Fibroblast of upper back skin (primary cell): Measurements from ENCODE around the gene DERA.
A peak's percentile ranks its signal among the peaks of the same experiment; 100 is the strongest.
"Not testable (repeated sequence)": the region's sequence is repeated elsewhere in the genome, so short reads cannot be mapped to it uniquely, and the experiment has no call there.

ENCODE experiments used
- DNase-seq: peaks from one replicate; pipeline ENCODE4 v3.0.0-alpha.2; 2013

Gene DERA

DNA sequence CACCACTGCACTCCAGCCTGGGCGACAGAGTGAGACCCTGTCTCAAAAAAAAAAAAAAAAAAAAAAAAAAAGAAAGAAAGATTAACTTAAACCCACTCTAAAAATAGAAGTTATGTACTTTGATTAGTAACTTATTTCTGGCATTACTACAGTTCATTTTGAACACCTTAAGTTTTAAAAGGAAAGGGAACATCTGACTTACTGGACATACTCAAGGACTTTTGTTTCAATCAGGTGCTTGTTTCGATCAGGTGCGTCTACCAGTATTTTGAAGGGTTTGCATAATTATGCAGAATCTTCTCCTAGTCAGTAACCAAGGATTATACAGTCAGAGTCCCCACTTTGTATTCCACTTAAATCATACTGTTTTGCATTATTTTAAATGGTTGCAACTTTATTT, 105.6 kb downstream of the DERA start:
- DNase-seq, result no peak

GRCh38 chr12:16018306-16018705, 107.2 kb downstream of the DERA start:
- DNase-seq, result no peak

- peak; percentile 52 for DNase-seq
These were observed 108.0 kb downstream of the DERA start for GRCh38 chr12:16019136-16019535.

GRCh38 chr12:16020031-16020430, 108.9 kb downstream of the DERA start:
- DNase-seq, result no peak

GRCh38 chr12:16021026-16021425, 109.9 kb downstream of the DERA start:
- no peak for DNase-seq

GRCh38 chr12:16021676-16022075, 110.5 kb downstream of the DERA start:
- DNase-seq, result no peak

DNA sequence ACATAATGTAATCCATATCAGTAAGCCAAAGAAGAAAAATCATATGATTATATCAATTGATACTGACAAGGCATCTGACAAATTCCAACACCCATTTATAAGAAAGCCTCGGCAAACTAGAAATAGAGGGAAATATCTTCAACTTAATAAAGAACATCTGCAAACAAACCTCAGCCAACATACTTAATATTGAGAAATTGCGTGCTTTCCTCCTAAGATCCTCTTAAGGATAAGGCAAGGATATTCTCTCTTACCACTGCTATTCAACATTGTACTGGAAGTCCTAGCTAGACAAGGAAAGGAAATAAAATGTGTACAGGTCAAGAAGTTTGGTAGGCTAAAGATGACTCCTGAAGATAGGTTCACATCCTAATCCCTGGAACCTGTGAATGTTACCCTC, 115.9 kb downstream of the DERA start:
- peak; percentile 61 for DNase-seq

DNA sequence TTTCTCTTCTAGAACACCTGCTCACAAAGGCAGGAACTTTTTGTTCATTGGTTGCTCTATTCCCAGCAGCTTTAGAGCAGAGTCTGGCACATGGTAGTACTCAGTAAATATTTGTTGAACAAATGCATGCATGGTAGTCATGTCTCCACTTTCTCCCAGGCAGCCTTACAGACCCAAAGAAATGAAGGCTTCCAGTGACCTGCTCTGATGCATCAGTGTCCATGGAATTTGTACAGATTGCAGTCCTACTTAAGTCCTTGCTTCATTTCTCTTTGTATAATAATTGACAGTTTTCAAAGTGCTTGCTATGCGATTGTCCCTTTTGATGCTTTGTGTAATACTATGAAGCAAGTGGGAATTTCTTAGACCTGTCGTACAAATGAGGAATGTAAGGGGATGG, 119.6 kb downstream of the DERA start:
- DNase-seq, result no peak

GRCh38 chr12:16034136-16034817, 123.1 kb downstream of the DERA start:
- no peak for DNase-seq

DNA sequence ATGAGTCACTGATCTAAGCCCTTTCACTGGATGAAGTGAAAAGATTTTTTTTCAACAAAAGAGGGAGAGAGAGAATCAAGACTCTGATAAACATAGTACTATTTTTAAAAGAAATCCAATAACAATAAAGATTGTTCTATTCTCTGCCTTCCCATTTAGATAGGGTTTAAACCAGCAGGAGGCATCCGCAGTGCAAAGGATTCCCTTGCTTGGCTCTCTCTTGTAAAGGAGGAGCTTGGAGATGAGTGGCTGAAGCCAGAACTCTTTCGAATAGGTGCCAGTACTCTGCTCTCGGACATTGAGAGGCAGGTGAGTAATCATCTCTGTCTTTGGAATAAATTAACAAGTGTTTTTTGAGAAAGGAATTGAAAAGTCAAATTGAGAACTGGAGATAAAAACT, 124.9 kb downstream of the DERA start:
- no peak for DNase-seq

DNA sequence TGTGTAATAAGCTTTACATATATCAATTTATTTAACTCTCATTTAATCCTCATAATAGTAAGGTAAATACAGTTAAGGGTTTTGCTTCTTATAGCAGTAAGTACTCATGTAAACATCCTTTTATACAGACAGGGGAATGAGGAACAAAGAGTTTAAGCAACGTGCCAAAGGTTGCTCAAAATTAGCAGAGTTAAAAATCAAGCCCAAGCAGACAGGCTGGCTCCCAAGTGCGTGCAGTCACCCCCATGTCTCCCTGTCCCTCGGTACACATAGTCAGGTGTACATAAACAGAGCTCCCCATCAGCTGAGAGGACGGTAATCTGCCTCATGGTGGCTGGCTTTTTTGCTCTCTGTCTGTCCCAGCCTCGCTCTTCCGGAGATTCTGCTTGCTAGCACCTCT, 126.4 kb downstream of the DERA start:
- DNase-seq, result no peak

- no peak for DNase-seq
These were observed 132.3 kb downstream of the DERA start for GRCh38 chr12:16043480-16043879.

GRCh38 chr12:16046266-16046665, 135.1 kb downstream of the DERA start:
- DNase-seq, result no peak

DNA sequence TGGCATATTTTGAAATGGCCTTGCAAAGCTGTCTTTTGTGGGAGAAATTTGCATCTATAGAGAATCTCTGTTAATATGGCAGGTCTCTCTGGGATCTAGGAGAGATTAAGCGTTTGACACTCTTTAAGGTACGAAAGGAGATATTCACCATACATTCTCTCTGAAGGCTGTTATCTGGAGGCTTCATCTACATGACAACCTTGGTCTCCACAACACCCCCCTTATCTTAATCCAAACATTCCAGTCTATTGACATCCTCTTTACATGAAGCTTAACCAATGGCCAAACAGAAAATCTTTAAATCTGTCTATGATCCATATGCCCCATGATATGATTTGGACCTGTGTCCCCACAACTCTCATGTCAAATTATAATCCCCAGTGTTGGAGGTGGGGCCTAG, 137.4 kb downstream of the DERA start:
- no peak for DNase-seq

GRCh38 chr12:16056910-16057309, 145.8 kb downstream of the DERA start:
- no peak for DNase-seq

GRCh38 chr12:16057351-16057751, 146.2 kb downstream of the DERA start:
- DNase-seq, result not testable (repeated sequence)

- DNase-seq, result peak; percentile 10
These were observed 151.5 kb downstream of the DERA start for GRCh38 chr12:16062611-16063010.

- DNase-seq, result peak; percentile 8
These were observed 152.6 kb downstream of the DERA start for GRCh38 chr12:16063726-16064125.

DNA sequence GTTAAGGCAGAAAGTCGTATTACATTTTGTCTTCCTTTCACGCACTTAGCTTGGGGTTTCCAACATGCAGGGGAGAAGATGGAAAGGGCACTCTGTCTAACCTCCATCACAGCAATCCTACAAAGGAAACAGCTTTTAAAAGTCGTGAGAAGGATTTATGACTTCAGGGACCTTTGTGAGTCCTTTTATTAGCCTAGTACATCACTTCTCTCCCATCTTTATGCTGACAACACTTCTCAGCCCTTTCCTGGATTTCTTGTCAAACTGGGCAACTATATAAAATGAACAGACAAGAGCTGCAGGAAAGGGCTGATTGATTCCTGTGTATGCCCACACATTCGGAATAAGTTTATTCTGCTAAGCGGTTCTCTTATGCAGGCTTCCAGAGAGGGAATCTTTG, 159.0 kb downstream of the DERA start:
- no peak for DNase-seq

GRCh38 chr12:16072678-16073077, 161.5 kb downstream of the DERA start:
- DNase-seq, result no peak

DNA sequence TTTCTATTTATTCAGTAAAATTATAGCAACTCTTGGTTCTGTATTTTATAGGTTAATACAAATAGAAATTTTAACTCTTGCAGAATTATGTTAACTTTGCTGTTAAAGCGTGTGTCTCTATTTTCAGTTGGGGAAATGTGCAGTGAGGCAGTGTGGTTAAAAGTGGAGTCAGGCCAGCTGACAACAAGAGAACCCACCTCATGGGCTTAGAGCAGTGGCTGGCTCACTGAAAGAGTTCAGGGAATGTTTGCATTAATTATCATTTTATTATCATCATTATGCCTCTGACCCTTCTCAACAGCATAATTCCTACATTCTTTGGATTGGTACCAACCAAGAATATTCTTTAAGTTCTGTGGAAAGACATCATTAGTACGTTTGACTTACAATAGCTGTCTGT, 163.8 kb downstream of the DERA start:
- no peak for DNase-seq

GRCh38 chr12:16075887-16076286, 164.8 kb downstream of the DERA start:
- DNase-seq, result no peak

DNA sequence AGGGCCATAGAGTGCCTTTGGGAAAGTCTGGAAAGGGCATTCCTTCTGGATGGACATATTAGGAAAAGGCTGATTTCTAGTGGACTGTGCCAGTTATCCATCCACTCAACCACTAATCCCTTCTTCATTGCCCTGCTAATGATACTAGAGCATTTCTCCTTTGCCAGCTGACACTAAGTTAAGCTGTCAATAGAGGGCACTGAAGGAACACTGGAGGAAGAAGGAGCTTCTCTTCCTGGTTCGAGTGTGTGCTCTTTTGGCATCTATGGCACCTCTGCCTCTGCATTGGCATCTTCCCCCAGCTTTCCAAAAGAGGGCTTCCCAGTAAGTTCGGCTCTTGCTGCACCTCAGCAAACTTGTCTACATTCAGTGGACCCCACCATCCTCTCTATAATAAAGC, 165.4 kb downstream of the DERA start:
- DNase-seq, result peak; percentile 22

DNA sequence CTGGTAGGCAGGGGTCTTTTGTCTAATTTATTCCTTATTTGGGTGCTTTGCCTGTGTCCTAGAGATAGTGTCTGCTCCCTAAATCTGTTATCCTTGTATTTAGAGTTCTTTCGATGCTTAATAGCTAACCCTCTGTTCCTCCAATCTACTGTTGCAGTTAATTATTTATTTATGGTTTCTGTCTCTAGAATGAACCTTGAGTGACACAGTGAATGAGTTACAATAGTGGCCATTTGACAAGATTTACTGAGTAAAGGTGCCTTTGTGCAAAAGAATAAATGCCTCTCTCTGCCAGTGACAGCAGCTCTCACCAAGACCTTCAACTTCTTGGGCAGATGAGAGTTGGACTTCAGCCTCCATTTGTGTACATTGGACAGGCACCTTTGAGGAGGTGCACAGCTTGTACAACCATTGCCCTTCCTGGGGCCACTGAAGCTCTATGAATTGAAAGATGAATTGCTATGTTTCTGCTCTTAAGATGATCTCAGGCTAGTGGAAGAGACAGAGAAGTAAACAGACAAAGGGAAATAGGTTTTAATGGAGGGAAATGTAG, 165.9 kb downstream of the DERA start:
- DNase-seq, result no peak

DNA sequence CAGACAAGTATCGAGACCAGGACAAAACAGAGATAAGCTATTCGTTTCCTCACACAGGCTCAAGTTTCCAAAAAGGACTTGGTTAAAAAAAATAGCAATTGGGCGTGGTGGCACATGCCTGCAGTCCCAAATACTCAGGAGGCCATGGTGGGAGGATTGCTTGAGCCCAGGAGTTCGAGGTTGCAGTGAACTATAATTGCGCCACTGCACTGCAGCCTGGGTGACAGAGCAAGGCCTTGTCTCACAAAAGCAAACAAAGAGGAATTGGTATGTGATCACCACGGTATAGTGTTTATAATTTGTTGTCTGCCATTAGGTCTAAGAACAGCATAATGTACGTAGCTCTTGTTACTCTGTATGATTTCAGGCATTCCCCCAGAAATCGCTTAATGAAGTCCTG, 175.3 kb downstream of the DERA start:
- no peak for DNase-seq
